Kidney (tissue), 14 donors: ENCODE data around the gene NDUFA13. TPM values are rescaled to one million over a fixed set of nuclear protein-coding genes. Genes with fewer than 3 reads are reported as not detected.
A peak's percentile ranks its signal among the peaks of the same experiment; 100 is the strongest.

ENCODE experiments used
- DNase-seq, 5 donors: peaks; one replicate each; pipeline ENCODE4 v3.0.0-alpha.2; 2013 to 2020
- FAIRE-seq: peaks from 2 replicates; lab custom pipeline; 2012; peaks lifted over from hg19 to GRCh38; lab: Jason Lieb, UNC
- H3K27ac ChIP-seq, 2 donors: one replicate each; pipeline ENCODE4 v1.7.0; 2013; ENCODE audit warnings: low read depth in 2 of 2, low read length in 2 of 2, inconsistent platforms in 1 of 2
- H3K27me3 ChIP-seq: one replicate; pipeline ENCODE4 v1.7.1; 2013; ENCODE audit warnings: low read length, inconsistent platforms; ENCODE audit not compliant: control insufficient read depth, insufficient read depth
- H3K36me3 ChIP-seq, 3 donors: one replicate each; pipeline versions ENCODE4 v1.7.0 to v1.7.1; 2013; ENCODE audit warnings: low read length in 3 of 3, control low read depth in 1 of 3, inconsistent platforms in 1 of 3; ENCODE audit not compliant: insufficient read depth in 3 of 3, control insufficient read depth in 2 of 3
- H3K4me1 ChIP-seq, 3 donors: one replicate each; pipeline versions ENCODE4 v1.7.0 to v1.7.1; 2013; ENCODE audit warnings: low read length in 3 of 3, inconsistent platforms in 1 of 3, low read depth in 1 of 3; ENCODE audit not compliant: control insufficient read depth in 2 of 3, insufficient read depth in 2 of 3
- H3K4me3 ChIP-seq, 3 donors: one replicate each; pipeline versions ENCODE4 v1.7.0 to v1.8.1; 2013; ENCODE audit warnings: low read length in 3 of 3, control low read depth in 1 of 3, inconsistent platforms in 1 of 3
- H3K9ac ChIP-seq, 3 donors: one replicate each; pipeline versions ENCODE4 v1.7.0 to v1.7.1; 2013; ENCODE audit warnings: low read length in 3 of 3, control low read depth in 1 of 3, inconsistent platforms in 1 of 3
- H3K9me3 ChIP-seq, 3 donors: one replicate each; pipeline versions ENCODE4 v1.7.0 to v1.7.1; 2013; ENCODE audit warnings: low read length in 3 of 3, control low read depth in 1 of 3, inconsistent platforms in 1 of 3; ENCODE audit not compliant: control insufficient read depth in 2 of 3, insufficient read depth in 1 of 3
- CTCF ChIP-seq: IDR thresholded peaks from 3 replicates; pipeline ENCODE4 v1.5.1; 2012; ENCODE audit warnings: mild to moderate bottlenecking, moderate library complexity, borderline replicate concordance; ENCODE audit not compliant: insufficient read depth; ENCODE audit errors: extremely low read depth
- intact Hi-C: fragments of 100-400 bp; cut with DNase I; formaldehyde crosslinking; loops from one replicate; pipeline ENCODE4 v1.11.1; 2022
- polyA plus RNA-seq: library from polyadenylated mRNA; stranded (reverse); fragments of 350-450 nt; fragmentation: Illumina TruSeq; extraction: RNeasy Lipid Tissue Mini Kit (QIAGEN cat#74804); gene quantifications from one replicate; pipeline ENCODE4 v1.2.3, GENCODE V29; 2014; ENCODE audit warnings: low read depth, low replicate concordance; ENCODE audit not compliant: insufficient read depth
- total RNA-seq: library from RNA; stranded (reverse); fragmentation: NEBNext Ultra II Directional; extraction: Animal tissue kit (Norgen Biotek cat#: 25700); gene quantifications from one replicate; pipeline ENCODE4 v1.2.1, GENCODE V29; 2021
- donor health status: control.
- donor health status: control.
- donor health status: control.
- donor health status: control.
- donor health status: control.
- donor health status: DM: yes; HTN: yes; CAD: no.
- donor health status: Normal renal cell carcinoma (clear cell type).

NDUFA13 gene
- total and polyA plus RNA-seq, 2 donors from 2014 or later, result 328 to 627 TPM

- no peak for TF ChIP-seq CTCF
- FAIRE-seq, result no peak
- H3K27me3 ChIP-seq, result no peaks in the 10 kb centered on the region
- H3K9me3 ChIP-seq, result no peaks in the 10 kb centered on the region
- no peak overlapping the region for H3K9ac ChIP-seq
- no peak overlapping the region for H3K4me3 ChIP-seq
- intact Hi-C loops, result no loop called here
- no peak overlapping the region for H3K27ac ChIP-seq
- DNase-seq, result no peak
- H3K36me3 ChIP-seq, result no peaks in the 10 kb centered on the region
- no peaks in the 10 kb centered on the region for H3K4me1 ChIP-seq
Observed at GRCh38 chr19:19550485-19550929, 34.5 kb downstream of the NDUFA13 start.

GRCh38 chr19:19550972-19551852 lies 35.2 kb downstream of the NDUFA13 start:
- no peak overlapping the region for H3K4me3 ChIP-seq
- no peaks in the 10 kb centered on the region for H3K36me3 ChIP-seq
- H3K4me1 ChIP-seq, result no peaks in the 10 kb centered on the region
- H3K27me3 ChIP-seq, result no peaks in the 10 kb centered on the region
- intact Hi-C loops, result no loop called here
- H3K9ac ChIP-seq, result no peak overlapping the region
- no peak overlapping the region for H3K27ac ChIP-seq
- DNase-seq, result no peak
- FAIRE-seq, result no peak
- no peak for TF ChIP-seq CTCF
- no peaks in the 10 kb centered on the region for H3K9me3 ChIP-seq

- H3K9me3 ChIP-seq, result no peaks in the 10 kb centered on the region
- FAIRE-seq (no peak), DNase-seq (peak in 2 of 5 donors; percentile 37 to 66)
- intact Hi-C loops, result no loop called here
- no peak overlapping the region for H3K4me3 ChIP-seq
- H3K27me3 ChIP-seq, result no peaks in the 10 kb centered on the region
- no peak overlapping the region for H3K9ac ChIP-seq
- H3K36me3 ChIP-seq, result no peaks in the 10 kb centered on the region
- H3K4me1 ChIP-seq, result no peaks in the 10 kb centered on the region
- H3K27ac ChIP-seq, result no peak overlapping the region
- TF ChIP-seq CTCF, result no peak
Observed at GRCh38 chr19:19551853-19552192, 35.8 kb downstream of the NDUFA13 start.

- intact Hi-C loops, result no loop called here
- Histone ChIP-seq H3K36me3 (no peaks in the 10 kb centered on the region), H3K9ac (no peak overlapping the region), H3K27me3 (no peaks in the 10 kb centered on the region), H3K9me3 (no peaks in the 10 kb centered on the region), H3K4me1 (no peaks in the 10 kb centered on the region), H3K27ac (no peak overlapping the region), H3K4me3 (no peak overlapping the region)
- peak in 1 of 5 donors; percentile 39 for DNase-seq
- FAIRE-seq, result no peak
- no peak for TF ChIP-seq CTCF
Observed at GRCh38 chr19:19552798-19553197, 36.8 kb downstream of the NDUFA13 start.
